ENCODE data around the gene FAM204A. TPM values are rescaled to one million over a fixed set of nuclear protein-coding genes. Genes with fewer than 3 reads are reported as not detected.

Gene FAM204A
- total and polyA plus RNA-seq, 11 donors = 21.8 to 75.1 (median 58.3) TPM

- TF ChIP-seq CTCF (IDR thresholded peaks at IDR 0.05) (no peak), POLR2A (IDR thresholded peaks at IDR 0.05) (no peak)
- intact Hi-C loops (cut with DNase I) = no loop called here
- ATAC-seq (no peak), DNase-seq (no peak)
- Histone ChIP-seq H3K27ac (no peak overlapping the region), H3K36me3 (no peaks in the 10 kb centered on the region), H3K4me1 (no peaks in the 10 kb centered on the region), H3K9me3 (no peaks in the 10 kb centered on the region), H3K27me3 (peaks cover 0 to 33% (median 0%) of the 10 kb centered on the region in 9 donors), H3K4me3 (no peak overlapping the region)
- 89 to 97% (median 95%) methylated on average over 2 of the region's 2 CpGs for WGBS, 4 donors
Observed at GRCh38 chr10:118356628-118357027, 14.5 kb upstream of the FAM204A start.

GRCh38 chr10:118355234-118355633, 13.1 kb upstream of the FAM204A start:
- no peak overlapping the region for H3K27ac ChIP-seq
- no peaks in the 10 kb centered on the region for H3K36me3 ChIP-seq
- intact Hi-C loops (cut with DNase I) = no loop called here
- WGBS, 4 donors = 62 to 69% (median 66%) methylated on average over 3 of the region's 3 CpGs
- no peaks in the 10 kb centered on the region for H3K9me3 ChIP-seq
- no peak for DNase-seq
- TF ChIP-seq POLR2A (IDR thresholded peaks at IDR 0.05) (no peak), CTCF (IDR thresholded peaks at IDR 0.05) (no peak)
- H3K4me3 ChIP-seq = no peak overlapping the region
- peaks cover 0 to 32% (median 0%) of the 10 kb centered on the region in 9 donors for H3K27me3 ChIP-seq
- H3K4me1 ChIP-seq = no peaks in the 10 kb centered on the region
- ATAC-seq = no peak

GRCh38 chr10:118349235-118349634, 7.1 kb upstream of the FAM204A start:
- no peaks in the 10 kb centered on the region for H3K36me3 ChIP-seq
- H3K9me3 ChIP-seq = no peaks in the 10 kb centered on the region
- no peaks in the 10 kb centered on the region for H3K4me1 ChIP-seq
- 74 to 81% (median 79%) methylated on average over 3 of the region's 3 CpGs for WGBS, 4 donors
- no peak for DNase-seq
- intact Hi-C loops (cut with DNase I) = loop anchor here in 1 of 10 donors (10.0 kb wide), 1 partner anchor 76 kb away; no protein-coding TSS in a partner anchor
- TF ChIP-seq CTCF (IDR thresholded peaks at IDR 0.05) = no peak
- no peak for TF ChIP-seq POLR2A (IDR thresholded peaks at IDR 0.05)
- no peak overlapping the region for H3K27ac ChIP-seq
- no peak for ATAC-seq
- H3K4me3 ChIP-seq = no peak overlapping the region
- peaks cover 0 to 16% (median 0%) of the 10 kb centered on the region in 9 donors for H3K27me3 ChIP-seq

GRCh38 chr10:118343549-118343948, 1.4 kb upstream of the FAM204A start:
- no peaks in the 10 kb centered on the region for H3K9me3 ChIP-seq
- intact Hi-C loops (cut with DNase I) = loop anchor here in 1 of 10 donors (10.0 kb wide), 1 partner anchor 81 kb away; no protein-coding TSS in a partner anchor
- WGBS, 4 donors = 84 to 97% (median 91%) methylated on average over 3 of the region's 3 CpGs
- H3K36me3 ChIP-seq = peaks cover 0 to under 1% (median 0%) of the 10 kb centered on the region in 9 donors
- DNase-seq (no peak), ATAC-seq (no peak)
- H3K4me1 ChIP-seq = peaks cover 0 to 35% (median 25%) of the 10 kb centered on the region in 12 donors
- no peak for TF ChIP-seq POLR2A (IDR thresholded peaks at IDR 0.05)
- TF ChIP-seq CTCF (IDR thresholded peaks at IDR 0.05) = no peak
- no peaks in the 10 kb centered on the region for H3K27me3 ChIP-seq
- no peak overlapping the region for H3K27ac ChIP-seq
- H3K4me3 ChIP-seq = no peak overlapping the region

Measured in heart left ventricle (tissue), 16 donors.